Dendritic cell treated with granulocyte-macrophage colony-stimulating factor and Interleukin-4, amounts not matched to agents 40 ng/mL and 50 ng/mL, for 4 days (primary cell): ENCODE measurements around the gene CDCA4.

Experiments
- H3K27ac Mint-ChIP-seq: one replicate; pipeline ENCODE4 v1.8.0; 2022; ENCODE audit warnings: mild to moderate bottlenecking, mixed read lengths
- H3K27me3 Mint-ChIP-seq: one replicate; pipeline ENCODE4 v1.8.0; 2022; ENCODE audit warnings: mild to moderate bottlenecking, mixed read lengths
- H3K36me3 Mint-ChIP-seq: one replicate; pipeline ENCODE4 v1.8.0; 2022; ENCODE audit warnings: low read depth, mixed read lengths
- H3K4me1 Mint-ChIP-seq: one replicate; pipeline ENCODE4 v1.8.0; 2022; ENCODE audit warnings: low read depth, mixed read lengths
- H3K4me3 Mint-ChIP-seq: one replicate; pipeline ENCODE4 v1.8.0; 2022; ENCODE audit warnings: mild to moderate bottlenecking, moderate library complexity, mixed read lengths
- H3K9me3 Mint-ChIP-seq: one replicate; pipeline ENCODE4 v1.8.0; 2022; ENCODE audit warnings: mixed read lengths
- intact Hi-C: fragments of 100-400 bp; cut with micrococcal nuclease; formaldehyde crosslinking; loops from one replicate; pipeline ENCODE4 v1.15.0; 2022

The CDCA4 gene

DNA sequence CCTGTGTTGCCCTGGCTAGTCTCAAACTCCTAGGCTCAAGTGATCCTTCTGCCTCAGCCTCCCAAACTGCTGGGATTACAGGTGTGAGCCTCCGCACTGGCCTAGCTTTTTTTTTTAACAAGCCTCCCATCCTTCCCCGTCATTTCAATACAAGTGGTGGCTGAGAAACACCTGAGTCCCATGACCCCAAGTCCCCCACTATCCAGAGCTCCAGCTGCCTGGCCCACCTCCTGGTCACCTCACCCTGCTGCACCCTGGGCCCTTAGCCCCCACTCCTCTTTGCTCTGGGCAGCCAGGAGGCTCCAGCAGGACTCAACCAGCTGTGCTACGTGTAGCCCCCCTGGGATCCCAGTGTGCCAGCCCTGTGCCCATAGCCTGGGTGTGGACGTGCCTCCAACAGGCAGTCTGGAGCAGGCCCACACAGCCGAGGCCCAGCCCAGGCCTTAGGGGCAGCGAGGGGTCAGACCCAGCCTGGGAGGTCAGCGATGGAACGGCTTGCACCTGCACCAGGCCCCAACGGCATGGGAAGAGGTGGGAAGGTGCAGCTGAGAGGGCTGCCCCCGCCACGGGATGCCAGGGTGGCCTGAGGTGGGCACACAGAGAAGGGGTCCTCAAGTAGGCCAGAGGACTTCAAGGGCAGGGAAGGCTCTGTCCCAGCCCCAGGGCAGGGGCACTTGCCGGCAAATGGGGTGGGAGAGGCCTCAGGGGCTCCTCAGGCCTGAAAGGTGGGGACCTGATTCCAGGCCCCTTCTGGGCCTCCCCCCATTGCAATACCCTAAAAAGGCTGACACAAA is 49.2 kb downstream of the CDCA4 start:
- no peaks in the 10 kb centered on the region for H3K9me3 Mint-ChIP-seq
- no peak overlapping the region for H3K4me3 Mint-ChIP-seq
- H3K4me1 Mint-ChIP-seq: peaks cover 11% of the 10 kb centered on the region
- H3K36me3 Mint-ChIP-seq: no peaks in the 10 kb centered on the region
- H3K27ac Mint-ChIP-seq: no peak overlapping the region
- peaks cover 46% of the 10 kb centered on the region for H3K27me3 Mint-ChIP-seq
- intact Hi-C loops: no loop called here

DNA sequence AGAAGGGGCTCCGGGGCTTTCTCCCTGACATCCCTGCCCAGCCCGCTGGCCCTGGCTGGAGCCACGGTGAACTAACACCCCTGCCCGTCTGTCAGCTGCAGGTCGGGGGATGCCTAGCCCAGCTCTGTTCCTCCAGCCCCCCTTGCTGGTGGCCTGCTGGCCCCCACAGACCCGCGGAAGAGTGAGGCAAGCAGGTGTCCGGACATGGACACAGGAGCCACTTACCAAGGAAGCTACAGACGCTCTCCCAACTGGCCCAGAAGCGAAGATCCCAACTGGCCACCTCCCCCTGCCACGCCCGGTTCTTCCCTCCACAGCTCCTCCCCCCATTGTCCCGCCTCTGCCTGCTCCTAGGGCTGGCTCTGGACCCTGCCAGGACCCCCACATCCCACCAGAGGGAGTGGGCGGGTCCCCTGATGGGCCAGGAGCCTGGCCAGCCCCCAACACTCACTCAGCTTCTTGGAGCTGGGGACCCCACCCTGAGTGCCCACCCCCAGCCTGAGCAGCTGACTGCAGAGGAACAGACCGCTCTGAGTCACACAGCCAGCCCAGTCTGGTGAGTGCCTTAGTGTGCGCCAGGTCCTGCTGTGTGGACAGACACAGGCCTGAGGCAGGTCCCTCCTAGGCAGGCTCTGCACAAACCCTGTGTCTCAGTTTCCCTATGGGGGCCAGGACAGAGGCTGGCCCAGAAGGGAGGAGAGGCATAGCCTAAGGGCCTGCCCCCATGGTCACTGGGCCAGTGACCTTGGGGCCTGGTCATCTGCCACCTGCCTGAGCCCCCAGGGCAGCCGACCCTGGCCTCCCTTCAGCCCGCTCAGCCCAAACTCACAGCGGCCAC is 50.4 kb downstream of the CDCA4 start:
- Mint-ChIP-seq H3K4me3 (no peak overlapping the region), H3K27me3 (peaks cover 45% of the 10 kb centered on the region), H3K27ac (no peak overlapping the region), H3K36me3 (no peaks in the 10 kb centered on the region), H3K9me3 (no peaks in the 10 kb centered on the region), H3K4me1 (peaks cover 6% of the 10 kb centered on the region)
- intact Hi-C loops: no loop called here

DNA sequence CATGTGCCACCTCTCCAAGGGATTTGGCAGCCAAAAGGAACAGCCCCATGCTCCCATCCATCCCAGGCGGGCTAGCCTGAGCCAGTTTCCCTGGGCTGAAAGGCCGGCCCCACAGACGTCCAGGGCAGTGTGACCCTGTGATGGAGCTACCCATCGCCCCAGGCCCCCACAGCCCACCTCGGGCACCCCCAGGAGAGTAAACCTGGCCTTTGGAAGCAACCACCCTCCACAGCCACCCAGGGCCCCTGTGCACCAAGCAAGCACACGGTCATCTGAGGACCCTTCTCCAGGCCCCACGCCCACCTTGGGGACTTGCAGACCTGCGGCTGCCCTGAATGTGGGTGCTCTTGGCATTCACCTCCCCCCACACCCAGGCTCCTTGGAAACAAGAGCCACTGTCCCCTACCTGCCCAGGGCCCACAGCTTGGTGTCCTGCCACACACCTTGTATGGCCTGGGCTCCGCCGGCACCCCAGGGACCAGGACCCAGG is 51.1 kb downstream of the CDCA4 start:
- peaks cover 45% of the 10 kb centered on the region for H3K27me3 Mint-ChIP-seq
- no peaks in the 10 kb centered on the region for H3K36me3 Mint-ChIP-seq
- H3K4me1 Mint-ChIP-seq: peaks cover 6% of the 10 kb centered on the region
- no peak overlapping the region for H3K4me3 Mint-ChIP-seq
- intact Hi-C loops: no loop called here
- H3K9me3 Mint-ChIP-seq: no peaks in the 10 kb centered on the region
- no peak overlapping the region for H3K27ac Mint-ChIP-seq

DNA sequence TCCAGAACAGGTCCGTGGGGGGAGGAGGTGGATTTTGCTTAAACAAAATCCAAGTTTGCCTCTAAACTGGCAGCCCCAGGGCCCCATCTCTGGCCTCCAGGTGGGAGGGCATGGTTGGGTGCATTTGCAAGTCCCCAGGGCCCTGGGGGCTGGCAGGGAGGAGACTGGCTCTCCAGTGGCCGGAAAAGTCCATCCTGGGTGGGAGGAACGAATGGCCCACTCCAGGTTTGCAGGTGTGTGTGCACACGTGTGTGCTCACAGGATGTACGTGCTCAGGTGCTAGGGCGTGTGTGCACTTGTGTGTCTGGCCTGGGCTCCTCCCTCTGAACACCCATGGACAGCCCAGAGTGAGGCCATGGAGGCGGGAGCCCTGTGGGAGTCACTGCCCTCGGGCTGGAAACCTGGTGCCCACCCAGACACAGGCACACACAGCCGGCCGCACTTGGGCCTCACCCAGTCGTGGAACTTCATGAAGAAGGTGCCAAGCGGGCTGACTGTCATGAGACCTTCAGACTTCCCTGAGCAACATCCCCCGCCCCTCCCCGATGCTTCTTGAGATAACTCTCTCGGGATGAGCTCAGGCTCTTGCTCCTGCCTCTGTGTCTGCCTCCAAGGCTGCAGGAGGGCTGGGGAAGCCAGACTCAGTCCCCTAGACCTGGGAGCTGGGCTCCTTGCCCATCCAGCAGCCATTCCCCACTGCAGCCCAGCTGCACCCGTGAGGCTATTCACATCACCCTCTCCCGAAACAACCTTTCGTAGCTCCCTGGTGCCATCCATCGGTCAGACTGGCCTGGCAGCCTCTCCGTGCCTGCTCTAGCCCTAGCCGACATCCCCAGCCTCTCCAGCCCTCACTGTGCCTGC is 52.1 kb downstream of the CDCA4 start:
- Mint-ChIP-seq H3K36me3 (no peaks in the 10 kb centered on the region), H3K27me3 (peaks cover 41% of the 10 kb centered on the region), H3K9me3 (no peaks in the 10 kb centered on the region), H3K27ac (no peak overlapping the region), H3K4me1 (peaks cover 6% of the 10 kb centered on the region), H3K4me3 (no peak overlapping the region)
- intact Hi-C loops: no loop called here

DNA sequence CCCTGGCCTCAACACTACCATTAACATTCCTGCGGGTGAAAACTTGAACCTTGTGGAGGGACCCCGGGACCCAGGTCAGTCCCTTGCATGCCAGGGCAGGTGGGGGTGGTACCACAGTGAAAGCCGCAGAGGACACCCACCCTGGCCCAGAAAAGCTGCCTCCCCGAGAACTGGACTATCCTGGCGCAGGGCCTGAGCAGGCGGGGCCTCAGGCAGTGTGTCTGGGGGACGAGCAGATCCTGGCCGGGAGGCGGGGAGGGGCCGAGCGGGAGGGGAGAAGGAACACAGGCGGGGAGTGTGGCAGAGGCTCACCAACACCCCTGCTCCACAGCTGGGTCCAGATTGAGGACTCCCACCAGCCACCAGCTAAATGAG is 52.7 kb downstream of the CDCA4 start:
- no peak overlapping the region for H3K4me3 Mint-ChIP-seq
- intact Hi-C loops: no loop called here
- no peaks in the 10 kb centered on the region for H3K36me3 Mint-ChIP-seq
- peaks cover 42% of the 10 kb centered on the region for H3K27me3 Mint-ChIP-seq
- no peaks in the 10 kb centered on the region for H3K9me3 Mint-ChIP-seq
- H3K27ac Mint-ChIP-seq: no peak overlapping the region
- peaks cover 6% of the 10 kb centered on the region for H3K4me1 Mint-ChIP-seq

DNA sequence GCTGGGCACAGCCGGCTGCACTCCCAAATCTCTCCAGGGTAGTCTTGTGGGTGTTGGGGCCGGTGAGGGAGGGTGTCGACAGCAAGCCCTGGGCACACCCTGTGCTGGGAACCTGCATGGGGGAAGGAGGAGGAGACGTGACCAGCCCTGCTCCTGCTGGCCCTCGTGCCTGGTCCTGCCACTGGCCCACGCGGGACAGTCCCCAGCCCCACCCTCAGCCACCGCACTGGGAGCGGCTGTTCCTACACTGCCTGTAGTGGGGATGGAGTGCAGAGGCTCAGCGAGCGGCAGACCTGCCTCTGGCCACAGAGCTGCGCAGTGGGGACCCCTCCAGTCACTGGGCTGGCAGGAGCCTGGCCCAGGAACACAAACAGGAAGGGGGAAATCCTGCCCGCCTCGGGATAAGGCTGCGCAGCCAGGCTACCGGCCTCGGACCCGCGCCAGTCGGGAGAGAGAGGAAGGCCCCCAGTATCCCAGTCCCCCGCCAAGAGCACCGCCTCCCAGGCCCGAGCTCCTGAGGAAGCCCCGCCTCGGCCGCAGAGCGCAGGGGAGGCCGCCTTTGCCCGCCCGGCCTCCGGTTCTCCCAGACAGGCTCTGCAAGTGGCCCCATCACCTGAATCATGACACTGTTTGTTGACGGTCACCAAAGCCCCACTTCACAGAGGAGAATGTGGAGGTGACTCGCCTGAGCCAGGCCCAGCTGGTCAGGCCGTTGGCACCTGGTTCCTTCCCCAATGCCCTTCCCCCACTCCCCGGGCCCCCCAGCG is 53.3 kb downstream of the CDCA4 start:
- Mint-ChIP-seq H3K4me3 (no peak overlapping the region), H3K4me1 (peaks cover 6% of the 10 kb centered on the region), H3K9me3 (no peaks in the 10 kb centered on the region), H3K27me3 (peaks cover 42% of the 10 kb centered on the region), H3K27ac (no peak overlapping the region), H3K36me3 (no peaks in the 10 kb centered on the region)
- intact Hi-C loops: no loop called here

DNA sequence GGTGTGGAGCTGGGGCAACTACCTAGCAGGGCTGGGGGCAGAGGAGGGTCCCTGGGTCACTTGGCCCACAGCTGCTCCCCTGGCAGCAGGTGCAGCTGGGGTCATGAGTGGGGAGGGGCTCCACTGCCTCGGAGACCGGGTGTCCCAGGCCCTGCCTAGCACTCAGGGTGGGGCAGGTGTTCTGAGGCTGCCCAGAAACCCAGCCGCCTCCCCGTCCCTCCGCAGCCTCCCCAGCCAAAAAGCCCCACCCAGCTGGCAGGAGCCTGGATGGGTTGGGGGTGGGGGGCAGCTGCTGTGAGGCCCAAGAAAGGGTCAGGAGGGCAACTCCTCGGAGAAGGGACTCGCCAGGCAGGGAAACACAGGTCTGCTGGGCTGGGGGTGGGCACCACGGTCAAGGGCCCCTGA is 53.9 kb downstream of the CDCA4 start:
- H3K4me3 Mint-ChIP-seq: no peak overlapping the region
- H3K27ac Mint-ChIP-seq: no peak overlapping the region
- H3K9me3 Mint-ChIP-seq: no peaks in the 10 kb centered on the region
- peaks cover 47% of the 10 kb centered on the region for H3K27me3 Mint-ChIP-seq
- peaks cover 6% of the 10 kb centered on the region for H3K4me1 Mint-ChIP-seq
- intact Hi-C loops: no loop called here
- no peaks in the 10 kb centered on the region for H3K36me3 Mint-ChIP-seq

DNA sequence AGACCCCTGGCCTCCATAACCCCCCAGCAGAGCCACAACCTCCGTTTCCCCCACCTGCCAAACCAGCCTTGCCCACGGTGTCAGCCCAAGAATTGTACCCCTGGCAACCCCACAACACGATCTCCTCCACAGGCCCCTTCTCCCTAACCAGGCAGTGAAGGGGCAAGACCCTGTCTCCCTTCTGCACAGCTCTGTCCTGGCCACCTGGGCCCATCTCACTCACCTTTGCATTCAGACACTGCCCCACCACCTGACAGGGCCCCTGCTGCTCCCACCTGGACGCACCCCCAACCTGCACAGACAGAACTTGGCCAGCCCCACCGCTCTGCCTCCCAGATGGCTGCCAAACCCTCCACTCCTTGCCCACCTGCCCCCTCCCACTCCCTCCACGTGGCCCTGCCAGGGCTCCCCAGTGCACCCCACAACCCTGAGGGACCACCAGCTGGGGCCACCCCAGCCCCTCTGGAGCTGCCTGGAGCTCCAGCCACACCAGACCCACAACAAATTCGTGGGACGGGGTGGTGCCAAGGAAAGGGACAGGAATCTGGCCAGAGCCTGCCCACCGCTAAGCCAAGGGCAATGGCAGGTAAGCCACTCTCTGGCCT is 54.5 kb downstream of the CDCA4 start:
- Mint-ChIP-seq H3K27ac (no peak overlapping the region), H3K36me3 (no peaks in the 10 kb centered on the region), H3K4me1 (peaks cover 6% of the 10 kb centered on the region), H3K27me3 (peaks cover 48% of the 10 kb centered on the region), H3K4me3 (no peak overlapping the region), H3K9me3 (no peaks in the 10 kb centered on the region)
- intact Hi-C loops: no loop called here

DNA sequence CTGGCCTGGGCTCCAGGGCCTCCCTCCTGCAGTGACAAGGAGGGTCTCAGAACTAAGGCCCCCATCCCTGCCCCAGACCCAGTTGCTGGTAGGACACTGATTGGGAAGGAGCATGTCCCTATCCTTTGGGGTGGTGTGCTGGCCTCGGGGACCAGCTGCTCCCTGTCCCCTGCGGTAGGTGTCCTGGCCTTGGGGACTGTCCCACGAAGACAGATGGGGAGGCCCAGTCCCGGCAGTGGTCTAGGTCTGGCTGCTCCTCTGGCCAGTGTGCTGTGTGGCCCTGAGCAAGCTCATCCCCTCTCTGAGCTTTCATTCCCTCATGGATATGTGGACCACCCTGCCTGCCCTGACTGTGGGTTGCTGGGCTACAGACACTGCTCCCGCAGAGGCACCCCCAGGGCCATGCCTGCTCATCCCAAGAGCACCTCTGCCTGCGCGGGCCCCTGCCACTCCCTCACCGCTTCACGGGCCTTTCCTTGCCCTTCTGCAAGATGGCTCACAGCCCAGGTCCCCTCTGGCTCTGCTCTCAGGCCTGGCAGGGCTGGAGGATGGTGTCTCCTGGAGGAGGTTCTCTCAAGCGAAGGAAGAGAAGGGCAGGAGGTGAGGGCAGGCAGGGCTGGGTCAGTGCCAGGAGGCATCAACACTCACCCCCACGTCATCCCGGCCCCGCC is 55.2 kb downstream of the CDCA4 start:
- Mint-ChIP-seq H3K4me3 (no peak overlapping the region), H3K27me3 (peaks cover 50% of the 10 kb centered on the region), H3K9me3 (no peaks in the 10 kb centered on the region), H3K36me3 (no peaks in the 10 kb centered on the region), H3K27ac (no peak overlapping the region), H3K4me1 (peaks cover 6% of the 10 kb centered on the region)
- intact Hi-C loops: no loop called here

DNA sequence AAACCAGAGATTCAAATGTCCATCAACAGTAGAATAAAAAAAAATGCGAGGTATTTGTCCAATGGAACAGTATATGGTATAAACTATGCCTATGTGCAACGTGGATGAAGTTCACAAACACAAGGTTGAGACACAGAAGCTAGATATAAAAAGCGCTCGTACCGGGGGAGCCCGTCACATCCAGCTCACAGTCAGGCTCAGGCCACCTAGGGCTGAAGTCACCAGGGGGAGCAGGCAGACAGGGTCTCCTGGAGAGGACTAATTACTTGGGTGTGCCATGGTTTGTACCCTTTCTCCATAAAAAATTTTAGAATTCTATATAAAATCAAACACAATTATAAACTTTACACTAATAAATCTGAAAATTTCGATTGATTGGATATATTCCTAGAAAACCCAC is 56.3 kb downstream of the CDCA4 start:
- no peak overlapping the region for H3K4me3 Mint-ChIP-seq
- no peaks in the 10 kb centered on the region for H3K4me1 Mint-ChIP-seq
- H3K27ac Mint-ChIP-seq: no peak overlapping the region
- no peaks in the 10 kb centered on the region for H3K36me3 Mint-ChIP-seq
- H3K27me3 Mint-ChIP-seq: peaks cover 49% of the 10 kb centered on the region
- intact Hi-C loops: no loop called here
- H3K9me3 Mint-ChIP-seq: no peaks in the 10 kb centered on the region
